HG03196 (cell line): ENCODE data around the gene CLHC1.
"Not testable (repeated sequence)": the region's sequence is repeated elsewhere in the genome, so short reads cannot be mapped to it uniquely, and the experiment has no call there.

Experiments used
- ATAC-seq: cut with Tn5 transposase; IDR thresholded peaks from one replicate; pipeline ENCODE4 v1.9.1; 2021; ENCODE audit not compliant: unreplicated experiment

CLHC1 gene

GRCh38 chr2:55232863-55233657 is 967 bp upstream of the CLHC1 start:
- ATAC-seq = peak; percentile 22

GRCh38 chr2:55231546-55232083 is 478 bp downstream of the CLHC1 start:
- no peak for ATAC-seq

- no peak for ATAC-seq
Measured at GRCh38 chr2:55230551-55230950, 1.5 kb downstream of the CLHC1 start.

- no peak for ATAC-seq
Measured at GRCh38 chr2:55229221-55229620, 2.9 kb downstream of the CLHC1 start.

- ATAC-seq = no peak
Measured at GRCh38 chr2:55228226-55228563, 3.9 kb downstream of the CLHC1 start.

GRCh38 chr2:55227437-55228225 is 4.5 kb downstream of the CLHC1 start:
- not testable (repeated sequence) for ATAC-seq

- ATAC-seq = no peak
Measured at GRCh38 chr2:55225481-55226020, 6.5 kb downstream of the CLHC1 start.

DNA sequence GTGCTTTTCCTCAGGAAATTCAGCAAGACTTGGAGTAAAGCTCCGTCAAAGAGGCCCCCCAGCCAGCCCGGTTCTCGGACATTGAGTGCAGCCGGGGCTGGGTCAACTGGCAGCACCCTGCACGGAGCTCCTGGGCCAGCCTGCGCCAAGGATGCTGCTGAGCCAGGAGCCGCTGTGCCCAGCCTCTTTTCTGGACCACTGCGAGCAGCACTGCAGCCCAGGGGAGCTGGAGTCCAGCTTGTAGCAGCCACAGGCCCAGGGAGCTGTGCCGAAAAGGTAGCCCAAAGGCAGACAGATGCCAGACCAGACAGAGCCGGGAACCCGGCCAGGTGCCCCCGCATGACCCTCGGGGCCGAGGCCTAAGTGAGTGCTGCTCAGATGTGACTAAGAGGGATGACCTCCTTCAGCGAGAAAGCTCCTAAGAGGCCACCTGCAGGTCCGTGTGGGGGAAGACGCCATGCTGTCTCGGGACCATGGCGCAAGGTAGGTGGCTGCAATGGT is 7.3 kb downstream of the CLHC1 start:
- ATAC-seq = no peak

DNA sequence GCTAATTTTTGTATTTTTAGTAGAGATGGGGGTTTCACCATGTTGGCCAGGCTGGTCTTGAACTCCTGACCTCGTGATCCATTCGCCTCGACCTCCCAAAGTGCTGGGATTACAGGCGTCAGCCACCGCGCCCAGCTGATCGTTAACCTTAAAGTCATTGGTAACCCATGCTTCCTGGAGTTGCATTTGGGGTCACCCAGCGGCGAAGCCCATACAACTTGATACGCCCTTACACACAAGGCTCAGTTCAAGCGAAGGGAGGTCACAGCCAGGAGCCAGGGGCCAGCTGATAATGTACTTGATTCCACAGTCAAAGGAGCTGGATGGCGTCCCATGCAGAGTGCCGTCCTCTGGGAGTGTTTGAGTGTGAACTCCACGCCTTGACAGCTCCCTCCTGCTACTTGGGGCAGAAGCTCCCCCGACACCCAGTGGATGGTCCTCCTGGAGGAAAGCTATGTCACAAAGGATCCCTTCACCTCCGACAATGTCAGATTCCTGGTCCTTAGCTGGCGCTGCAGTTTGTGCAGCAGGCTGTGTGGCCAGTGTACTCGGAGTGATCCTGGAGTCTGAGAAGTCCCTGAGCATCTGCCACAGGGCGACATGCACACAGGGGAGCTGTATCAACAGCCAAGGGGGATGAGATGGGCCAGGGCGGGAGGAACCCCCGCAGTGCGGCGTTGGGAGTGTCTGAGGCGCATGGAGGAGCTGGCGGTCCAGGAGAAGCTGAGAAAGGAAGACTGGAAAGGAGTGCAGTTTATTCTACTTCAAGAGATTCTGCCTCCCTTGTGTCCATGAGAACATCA is 7.9 kb downstream of the CLHC1 start:
- no peak for ATAC-seq

- no peak for ATAC-seq
Measured at GRCh38 chr2:55213822-55214221, 18.3 kb downstream of the CLHC1 start.

GRCh38 chr2:55204950-55205349 is 27.1 kb downstream of the CLHC1 start:
- no peak for ATAC-seq

GRCh38 chr2:55204536-55204935 is 27.6 kb downstream of the CLHC1 start:
- ATAC-seq = no peak

DNA sequence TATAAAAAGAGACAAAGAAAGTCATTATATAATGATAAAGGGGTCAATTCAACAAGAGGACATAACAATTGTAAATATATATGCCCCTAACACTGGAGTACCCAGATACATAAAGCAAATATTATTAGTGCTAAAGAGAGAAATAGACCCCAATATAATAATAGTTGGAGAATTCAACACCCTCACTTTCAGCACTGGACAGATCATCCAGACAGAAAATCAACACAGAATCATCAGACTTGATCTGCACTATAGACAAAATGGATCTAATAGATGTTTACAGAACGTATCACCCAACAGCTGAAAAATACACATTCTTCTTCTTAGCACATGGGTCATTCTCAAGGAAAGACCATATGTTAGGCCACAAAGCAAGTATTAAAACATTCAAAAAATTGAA is 31.7 kb downstream of the CLHC1 start:
- ATAC-seq = no peak

GRCh38 chr2:55196526-55196925 is 35.6 kb downstream of the CLHC1 start:
- ATAC-seq = no peak

DNA sequence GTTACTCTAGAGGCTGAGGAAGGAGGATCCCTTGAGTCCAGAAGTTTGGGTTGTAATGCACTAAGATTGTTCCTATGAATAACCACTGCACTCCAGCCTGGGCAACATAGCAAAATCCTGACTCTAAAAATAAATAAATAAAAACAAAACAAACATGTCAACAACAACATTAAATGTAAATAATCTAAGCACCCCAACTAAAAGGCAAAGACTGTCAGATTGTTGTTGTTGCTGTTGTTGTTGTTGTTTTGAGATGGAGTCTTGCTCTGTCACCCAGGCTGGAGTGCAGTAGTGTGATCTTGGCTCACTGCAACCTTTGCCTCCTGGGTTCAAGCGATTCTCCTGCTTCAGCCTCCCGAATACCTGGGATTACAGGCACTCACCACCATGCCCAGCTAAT is 40.2 kb downstream of the CLHC1 start:
- ATAC-seq = not testable (repeated sequence)

DNA sequence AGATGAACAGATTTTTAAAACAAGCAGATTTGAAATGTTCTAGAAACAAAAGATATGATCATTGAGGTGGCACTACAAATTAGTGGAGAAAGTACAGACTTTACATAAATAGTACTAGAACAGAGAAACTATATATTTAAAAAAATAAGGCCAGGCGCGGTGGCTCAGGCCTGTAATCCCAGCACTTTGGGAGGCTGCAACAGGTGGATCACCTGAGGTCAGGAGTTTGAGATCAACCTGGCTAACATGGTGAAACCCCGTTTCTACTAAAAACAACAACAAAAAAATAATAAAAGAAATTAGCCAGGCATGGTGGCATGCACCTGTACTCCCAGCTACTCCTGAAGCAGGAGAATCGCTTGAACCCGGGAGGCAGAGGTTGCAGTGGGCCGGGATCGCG is 45.3 kb downstream of the CLHC1 start:
- ATAC-seq = not testable (repeated sequence)

GRCh38 chr2:55180374-55180773 is 51.7 kb downstream of the CLHC1 start:
- ATAC-seq = no peak

GRCh38 chr2:55176094-55176415 is 56.0 kb downstream of the CLHC1 start:
- no peak for ATAC-seq

GRCh38 chr2:55175254-55176093 is 56.6 kb downstream of the CLHC1 start:
- peak; percentile 64 for ATAC-seq

GRCh38 chr2:55173438-55174054 is 58.5 kb downstream of the CLHC1 start:
- no peak for ATAC-seq
